SK-N-SH (cell line): ENCODE measurements around the gene HSPB7.

ENCODE experiments used
- ELF1 ChIP-seq: IDR thresholded peaks from 2 replicates; pipeline ENCODE4 v1.4.0; 2012
- EP300 ChIP-seq, 2 experiments: IDR thresholded peaks; 2 replicates each; pipeline versions ENCODE4 v1.4.0 to v1.6.1; 2012; ENCODE audit warnings: borderline replicate concordance in 1 of 2, low read depth in 1 of 2, low read length in 1 of 2
- FOSL2 ChIP-seq: IDR thresholded peaks from 2 replicates; pipeline ENCODE4 v1.4.0; 2012; ENCODE audit warnings: low read depth, mild to moderate bottlenecking, moderate library complexity, borderline replicate concordance
- GATA2 ChIP-seq: sonication (generic); formaldehyde crosslinking; IDR thresholded peaks from 2 replicates; pipeline ENCODE4 v1.5.0; 2020; ENCODE audit warnings: mild to moderate bottlenecking, missing genetic modification reagents
- IRF3 ChIP-seq: fragments of 150-350 bp; IDR thresholded peaks from 2 replicates; pipeline ENCODE4 v1.6.1; 2016; ENCODE audit warnings: mild to moderate bottlenecking, low read depth, low read length
- RAD21 ChIP-seq: IDR thresholded peaks from 2 replicates; pipeline ENCODE4 v1.6.1; 2012; ENCODE audit warnings: mild to moderate bottlenecking, low read length
- RFX5 ChIP-seq: IDR thresholded peaks from 2 replicates; pipeline ENCODE4 v1.6.1; 2012; ENCODE audit warnings: mild to moderate bottlenecking, improper control_type of control experiment, low read length
- RXRA ChIP-seq: IDR thresholded peaks from 2 replicates; pipeline ENCODE4 v1.4.0; 2012; ENCODE audit warnings: low read depth, mild to moderate bottlenecking, borderline replicate concordance
- USF1 ChIP-seq: IDR thresholded peaks from 2 replicates; pipeline ENCODE4 v1.4.0; 2012; ENCODE audit warnings: low read depth, borderline replicate concordance
- YY1 ChIP-seq: IDR thresholded peaks from 2 replicates; pipeline ENCODE4 v1.4.0; 2012; ENCODE audit warnings: low read depth, mild to moderate bottlenecking
- ZBTB33 ChIP-seq: IDR thresholded peaks from 2 replicates; pipeline ENCODE4 v1.4.0; 2012; ENCODE audit warnings: low read depth, borderline replicate concordance
- TF ChIP-seq, protein P1 (sequence below): fragments of 200-600 bp; sonication (generic); IDR thresholded peaks from 2 replicates; pipeline ENCODE4 v1.6.1; 2017; ENCODE audit warnings: antibody characterized with exemption, mild to moderate bottlenecking, moderate library complexity

DNA sequence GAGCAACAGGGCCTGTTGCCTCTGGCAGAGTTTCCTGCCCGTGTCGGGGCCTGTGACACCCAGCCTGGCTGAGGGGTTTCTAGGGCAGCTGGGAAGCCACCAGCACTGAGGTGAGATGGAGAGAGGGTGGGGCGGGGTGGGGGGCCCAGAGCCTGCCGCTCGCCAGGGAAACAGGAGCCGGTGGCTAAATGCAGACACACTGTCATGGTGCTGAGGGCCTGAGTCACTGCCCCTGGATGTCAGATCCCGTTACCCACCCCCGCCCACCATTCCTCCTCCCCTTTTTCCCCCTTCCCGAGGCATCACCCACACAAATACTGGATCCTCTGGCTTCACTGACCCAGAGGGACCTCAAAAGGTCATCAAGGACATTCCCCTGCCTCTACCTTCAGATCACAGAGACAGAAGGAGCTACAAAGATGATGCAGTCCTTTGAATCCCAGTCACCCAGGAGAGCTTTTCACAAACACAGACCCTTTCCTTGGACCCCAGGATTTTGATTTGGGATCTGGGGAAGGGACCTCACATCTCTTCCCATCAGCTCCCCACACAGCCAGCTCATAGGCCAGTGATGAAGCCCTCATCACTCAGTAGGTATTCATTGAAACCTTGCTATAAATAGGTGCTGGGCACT is 1.9 kb upstream of the HSPB7 start:
- no peak for TF ChIP-seq EP300 (IDR thresholded peaks at IDR 0.05; ENCODE audit: borderline replicate concordance in 1 of 2, low read depth in 1 of 2, low read length in 1 of 2)
- TF ChIP-seq RFX5, result no peak
- TF ChIP-seq, protein P1, sequence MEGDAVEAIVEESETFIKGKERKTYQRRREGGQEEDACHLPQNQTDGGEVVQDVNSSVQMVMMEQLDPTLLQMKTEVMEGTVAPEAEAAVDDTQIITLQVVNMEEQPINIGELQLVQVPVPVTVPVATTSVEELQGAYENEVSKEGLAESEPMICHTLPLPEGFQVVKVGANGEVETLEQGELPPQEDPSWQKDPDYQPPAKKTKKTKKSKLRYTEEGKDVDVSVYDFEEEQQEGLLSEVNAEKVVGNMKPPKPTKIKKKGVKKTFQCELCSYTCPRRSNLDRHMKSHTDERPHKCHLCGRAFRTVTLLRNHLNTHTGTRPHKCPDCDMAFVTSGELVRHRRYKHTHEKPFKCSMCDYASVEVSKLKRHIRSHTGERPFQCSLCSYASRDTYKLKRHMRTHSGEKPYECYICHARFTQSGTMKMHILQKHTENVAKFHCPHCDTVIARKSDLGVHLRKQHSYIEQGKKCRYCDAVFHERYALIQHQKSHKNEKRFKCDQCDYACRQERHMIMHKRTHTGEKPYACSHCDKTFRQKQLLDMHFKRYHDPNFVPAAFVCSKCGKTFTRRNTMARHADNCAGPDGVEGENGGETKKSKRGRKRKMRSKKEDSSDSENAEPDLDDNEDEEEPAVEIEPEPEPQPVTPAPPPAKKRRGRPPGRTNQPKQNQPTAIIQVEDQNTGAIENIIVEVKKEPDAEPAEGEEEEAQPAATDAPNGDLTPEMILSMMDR, result no peak
- no peak for TF ChIP-seq ZBTB33
- no peak for TF ChIP-seq RXRA
- no peak for TF ChIP-seq IRF3
- TF ChIP-seq ELF1, result no peak
- no peak for TF ChIP-seq FOSL2
- TF ChIP-seq YY1, result no peak
- TF ChIP-seq GATA2 (CRISPR knock-in tag), result no peak
- no peak for TF ChIP-seq RAD21
- no peak for TF ChIP-seq USF1
